Activated gamma-delta T cell (primary cell): ENCODE measurements around the gene DDX42.
"Not testable (repeated sequence)": the region's sequence is repeated elsewhere in the genome, so short reads cannot be mapped to it uniquely, and the experiment has no call there.

Source experiments
- DNase-seq: peaks from one replicate; lab custom pipeline; 2025; lab: John Stamatoyannopoulos, UW

DDX42 gene

DNA sequence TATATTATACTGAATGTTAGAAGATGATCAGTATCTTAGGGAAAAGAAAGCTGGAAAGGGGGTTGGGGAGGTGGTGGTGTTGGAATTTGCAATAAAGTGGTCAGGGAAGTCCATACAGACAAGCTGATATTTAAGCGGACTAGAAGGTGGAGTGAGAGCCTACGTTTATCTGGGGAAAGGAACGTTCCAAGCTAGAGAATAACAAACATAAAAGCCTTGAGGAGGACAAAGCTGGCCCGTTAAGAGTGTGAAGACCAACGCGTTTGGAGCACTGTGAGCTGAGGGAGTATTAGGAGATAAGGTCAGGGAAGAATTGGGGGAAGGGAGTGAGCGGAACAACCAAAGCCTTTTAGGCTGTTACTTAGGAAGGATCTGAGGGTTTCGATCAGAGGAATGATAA is 1.4 kb downstream of the DDX42 start:
- DNase-seq = no peak

DNA sequence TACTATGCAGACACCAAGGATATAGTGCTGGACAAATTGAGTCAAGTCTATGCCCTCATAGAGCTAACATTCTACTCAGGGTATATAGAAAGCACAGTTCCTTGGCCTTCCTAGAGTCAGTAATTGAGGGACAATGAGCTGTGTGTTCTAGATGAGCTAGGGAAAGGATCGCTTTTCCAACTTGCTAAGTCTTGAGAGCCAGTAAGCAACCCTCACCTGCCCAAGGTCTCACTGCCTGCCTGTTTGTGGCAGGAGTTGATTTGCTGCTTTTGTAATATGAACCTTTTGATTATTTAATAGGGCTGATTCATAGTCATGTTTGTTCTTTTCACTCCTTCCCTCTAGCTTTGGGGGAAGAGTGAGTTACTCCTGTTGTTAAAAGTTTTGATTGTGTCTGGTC is 6.5 kb downstream of the DDX42 start:
- no peak for DNase-seq

DNA sequence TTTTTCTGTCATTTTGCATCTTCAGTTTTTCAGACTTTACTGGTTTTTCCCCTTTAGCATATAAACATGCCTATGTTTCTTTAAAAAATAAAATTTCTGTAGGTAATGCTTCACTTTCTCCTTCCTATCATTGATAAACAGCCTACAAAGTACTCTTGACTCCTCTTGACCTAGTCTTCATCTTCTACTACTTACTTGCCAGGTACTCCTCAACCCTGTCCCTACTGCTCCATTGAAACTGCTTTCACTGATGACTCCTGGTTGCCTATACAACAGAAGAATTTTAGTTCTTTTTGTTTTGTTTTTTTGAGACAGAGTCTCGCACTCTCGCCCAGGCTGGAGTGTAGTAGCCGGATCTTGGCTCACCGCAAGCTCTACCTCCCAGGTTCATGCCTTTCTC is 7.0 kb downstream of the DDX42 start:
- DNase-seq = no peak

DNA sequence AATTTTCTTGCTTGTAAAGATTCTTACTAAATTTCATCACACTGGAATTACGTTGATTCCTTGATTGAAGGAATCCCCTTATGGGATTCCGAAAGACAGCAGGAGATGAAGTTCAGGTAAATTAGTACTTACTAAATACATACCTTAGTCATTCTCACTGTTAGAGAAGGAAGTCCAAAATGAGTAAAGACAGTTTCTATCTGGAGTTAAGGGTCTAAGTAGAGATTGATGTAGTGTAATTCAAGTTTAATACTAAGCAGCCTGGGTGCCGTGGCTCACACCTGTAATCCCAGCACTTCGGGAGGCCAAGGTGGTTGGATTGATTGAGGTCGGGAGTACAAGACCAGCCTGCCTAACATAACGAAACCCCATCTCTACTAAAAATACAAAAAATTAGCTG is 9.6 kb downstream of the DDX42 start:
- DNase-seq = no peak

DNA sequence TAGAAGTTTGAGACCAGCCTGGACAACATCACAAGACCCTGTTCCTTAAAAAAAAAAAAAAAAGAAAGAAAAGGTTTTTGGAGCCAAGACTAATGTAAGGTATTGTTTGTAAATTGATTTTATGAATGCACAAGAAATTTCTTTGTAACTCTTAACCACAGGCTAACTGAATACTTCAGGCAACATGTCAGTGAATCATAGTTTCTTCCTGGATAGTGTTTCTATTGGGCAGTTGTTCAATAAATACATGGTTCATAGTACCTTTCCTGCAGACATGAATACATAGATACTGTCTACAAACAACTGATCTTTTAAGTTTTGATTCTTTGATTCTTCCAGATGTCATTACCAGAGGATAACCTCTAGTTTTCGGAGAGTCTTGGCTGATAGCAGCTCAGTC is 11.6 kb downstream of the DDX42 start:
- no peak for DNase-seq

DNA sequence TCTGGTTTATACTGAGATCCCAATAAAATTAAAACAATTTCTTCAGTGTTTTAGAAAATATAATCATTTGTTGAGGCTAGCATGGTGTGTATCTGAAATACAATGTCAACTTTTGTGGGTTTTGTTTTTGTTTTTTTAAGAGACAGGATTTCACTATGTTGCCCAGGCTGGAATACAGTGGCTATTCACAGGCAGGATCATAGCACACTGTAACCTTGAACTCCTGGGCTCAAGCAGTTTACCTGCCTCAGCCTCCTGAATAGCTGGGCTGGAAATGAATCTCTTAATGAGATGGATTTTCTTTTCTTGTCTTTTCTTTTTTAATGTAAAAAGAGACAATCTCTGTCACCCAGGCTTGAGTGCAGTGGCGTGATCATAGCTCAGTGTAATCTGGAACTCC is 12.1 kb downstream of the DDX42 start:
- DNase-seq = no peak

DNA sequence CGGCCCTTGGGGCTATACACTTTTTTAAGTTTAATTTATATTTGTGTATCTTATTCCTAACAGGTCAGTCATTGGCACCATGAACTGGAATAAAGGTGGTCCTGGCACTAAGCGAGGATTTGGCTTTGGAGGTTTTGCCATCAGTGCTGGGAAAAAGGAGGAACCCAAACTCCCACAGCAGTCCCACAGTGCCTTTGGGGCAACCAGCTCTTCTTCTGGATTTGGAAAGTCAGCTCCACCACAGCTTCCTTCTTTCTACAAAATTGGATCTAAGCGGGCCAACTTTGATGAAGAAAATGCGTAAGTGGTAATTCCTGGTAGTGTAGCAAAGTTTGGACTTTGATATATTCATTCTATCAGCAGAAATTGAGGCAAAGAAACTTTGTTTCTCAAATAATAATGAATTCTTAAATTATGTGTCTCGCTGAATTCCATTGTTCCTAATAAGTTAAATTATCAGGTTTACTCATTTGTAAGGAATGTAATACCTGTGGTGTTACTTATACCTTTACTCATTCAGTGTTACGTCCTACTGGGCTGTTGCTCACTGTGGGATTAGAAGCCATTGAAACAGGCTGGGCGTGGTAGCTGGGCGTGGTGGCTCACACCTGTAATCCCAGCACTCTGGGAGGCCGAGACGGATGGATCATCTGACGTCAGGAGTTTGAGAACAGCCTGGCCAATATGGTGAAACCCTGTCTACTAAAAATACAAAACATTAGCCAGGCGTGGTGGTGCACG is 13.2 kb downstream of the DDX42 start:
- no peak for DNase-seq

DNA sequence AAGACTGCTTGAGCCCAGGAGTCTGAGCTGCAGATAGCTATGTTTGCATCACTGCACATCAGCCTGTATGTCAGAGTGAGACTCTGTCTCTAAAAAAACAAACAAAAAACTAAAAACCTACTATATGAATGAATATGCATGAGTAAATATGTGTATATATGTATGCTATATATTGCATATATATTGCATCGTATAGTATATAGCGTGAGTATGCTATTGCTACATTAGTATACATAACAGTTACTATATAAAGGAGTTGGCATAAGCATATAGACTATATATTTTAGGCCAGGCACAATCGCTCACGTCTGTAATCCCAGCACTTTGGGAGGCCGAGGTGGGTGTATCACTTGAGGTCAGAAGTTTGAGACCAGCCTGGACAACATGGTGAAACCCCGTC is 16.1 kb downstream of the DDX42 start:
- no peak for DNase-seq

DNA sequence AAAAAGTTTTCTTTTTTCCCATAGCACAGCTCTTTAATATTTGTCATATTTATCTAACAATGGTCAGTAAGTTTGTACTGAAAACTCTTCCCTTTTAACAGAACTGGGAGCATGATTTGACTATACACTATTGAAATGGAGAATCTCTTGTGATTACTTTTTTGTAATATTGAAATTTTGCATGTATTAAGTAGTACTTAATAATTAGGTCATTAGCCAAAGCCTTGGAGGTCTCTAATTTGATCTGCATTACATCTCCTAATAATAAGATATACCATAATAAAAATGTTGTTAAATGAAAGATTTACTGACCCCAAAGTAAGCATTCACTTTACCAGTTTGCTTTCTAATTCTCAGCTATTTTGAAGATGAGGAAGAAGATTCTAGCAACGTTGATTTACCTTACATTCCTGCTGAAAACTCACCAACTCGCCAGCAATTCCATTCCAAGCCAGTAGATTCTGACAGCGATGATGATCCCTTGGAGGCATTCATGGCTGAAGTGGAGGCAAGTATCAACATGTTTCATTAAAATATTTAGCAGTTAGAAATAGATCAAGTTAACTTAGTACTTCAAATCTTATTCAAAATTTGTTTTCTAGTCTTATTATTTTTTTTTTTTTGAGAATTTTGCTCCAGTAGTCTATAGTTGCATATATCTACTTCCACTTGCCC is 18.2 kb downstream of the DDX42 start:
- DNase-seq = no peak

DNA sequence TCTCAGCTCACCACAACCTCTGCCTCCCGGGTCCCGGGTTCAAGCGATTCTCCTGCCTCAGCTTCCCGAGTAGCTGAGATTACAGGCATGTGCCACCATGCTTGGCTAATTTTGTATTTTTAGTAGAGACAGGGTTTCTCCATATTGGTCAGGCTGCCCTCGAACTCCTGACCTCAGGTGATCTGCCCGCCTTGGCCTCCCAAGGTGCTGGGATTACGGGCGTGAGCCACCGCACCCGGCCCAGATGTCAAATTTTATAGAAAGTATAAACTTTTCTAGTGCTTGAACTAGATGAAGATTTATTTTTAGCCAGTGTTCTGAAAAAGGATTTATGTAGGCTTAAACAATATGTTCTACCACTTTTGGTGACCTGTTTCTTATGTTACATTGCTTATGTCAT is 22.4 kb downstream of the DDX42 start:
- DNase-seq = not testable (repeated sequence)

DNA sequence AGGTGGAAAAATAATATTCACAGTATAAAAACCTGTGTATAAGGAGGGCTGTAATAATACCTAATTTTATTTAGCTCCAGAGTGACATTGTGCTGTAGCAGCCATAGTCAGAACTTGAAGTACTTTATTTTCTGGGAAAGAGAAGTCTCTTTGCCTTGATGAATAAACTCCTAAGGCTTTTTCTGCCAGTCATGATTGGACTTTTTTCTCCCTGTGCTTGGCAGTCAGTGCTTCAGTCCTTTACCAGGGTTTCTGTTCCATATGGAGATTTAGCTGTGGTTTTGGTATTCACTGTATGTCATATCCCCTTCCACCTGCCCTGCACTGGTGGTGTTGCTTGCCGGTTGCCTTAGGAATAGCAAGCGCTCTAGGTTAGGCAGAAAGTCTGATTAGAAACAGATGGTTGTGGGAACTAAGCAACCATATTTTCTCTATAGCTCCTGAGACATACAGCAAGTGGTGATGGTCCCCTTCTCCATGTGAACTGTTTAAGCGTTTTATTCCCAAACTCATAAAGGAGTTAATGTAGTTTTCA is 24.7 kb downstream of the DDX42 start:
- no peak for DNase-seq

DNA sequence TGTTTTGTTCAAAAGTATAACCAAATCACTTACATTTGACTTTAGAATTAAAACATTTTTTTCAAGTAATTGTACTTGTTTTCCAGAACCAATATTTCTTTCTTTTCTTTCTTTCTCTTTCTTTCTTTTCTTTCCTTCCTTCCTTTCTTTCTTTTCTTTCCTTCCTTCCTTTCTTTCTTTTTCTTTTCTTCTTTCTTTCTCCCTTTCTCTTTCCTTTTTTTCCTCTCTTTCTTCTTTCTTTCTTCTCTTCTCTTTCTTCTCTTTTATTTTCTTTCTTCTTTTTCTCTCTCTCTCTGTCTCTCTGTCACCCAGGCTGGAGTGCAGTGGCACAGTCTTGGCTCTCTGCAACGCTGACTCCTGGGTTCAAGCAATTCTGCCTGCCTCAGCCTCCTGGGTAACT is 26.8 kb downstream of the DDX42 start:
- DNase-seq = no peak

DNA sequence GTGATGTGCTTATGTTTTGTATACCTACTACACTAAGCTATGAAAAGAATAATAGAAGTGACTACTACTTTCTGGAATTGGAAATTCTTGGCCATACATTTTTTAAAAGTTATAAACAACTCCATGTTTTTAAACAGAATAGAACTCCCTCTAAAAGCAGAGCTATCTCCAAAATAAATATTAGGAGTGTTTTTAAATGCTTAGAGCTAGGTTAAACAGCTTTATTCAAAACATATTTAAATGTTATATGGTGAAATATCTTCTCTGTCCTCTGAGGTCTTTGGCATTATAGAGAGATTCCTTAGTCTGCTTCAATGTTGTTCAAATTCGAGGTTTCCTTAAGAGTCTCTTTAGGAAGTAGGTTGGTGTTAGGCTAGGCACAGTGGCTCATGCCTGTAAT is 30.4 kb downstream of the DDX42 start:
- DNase-seq = no peak

DNA sequence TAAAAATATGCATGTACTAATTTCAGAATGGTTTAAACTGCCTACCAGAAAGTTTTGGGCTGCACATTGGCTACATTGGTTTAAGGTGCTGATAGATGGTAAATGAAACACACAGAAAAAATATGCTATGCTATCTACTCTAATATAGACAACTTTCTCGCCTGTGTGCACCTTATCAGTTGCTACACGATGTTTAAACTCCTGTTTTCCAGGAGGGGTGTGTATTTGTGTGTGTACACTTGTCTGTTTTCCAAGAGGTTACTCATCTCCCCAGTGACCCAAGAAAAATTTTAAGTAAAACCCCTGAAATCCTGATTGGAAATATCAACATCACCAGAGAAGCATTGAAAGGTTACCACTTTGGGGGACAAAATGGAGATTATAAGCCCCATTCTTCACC is 31.6 kb downstream of the DDX42 start:
- DNase-seq = no peak

DNA sequence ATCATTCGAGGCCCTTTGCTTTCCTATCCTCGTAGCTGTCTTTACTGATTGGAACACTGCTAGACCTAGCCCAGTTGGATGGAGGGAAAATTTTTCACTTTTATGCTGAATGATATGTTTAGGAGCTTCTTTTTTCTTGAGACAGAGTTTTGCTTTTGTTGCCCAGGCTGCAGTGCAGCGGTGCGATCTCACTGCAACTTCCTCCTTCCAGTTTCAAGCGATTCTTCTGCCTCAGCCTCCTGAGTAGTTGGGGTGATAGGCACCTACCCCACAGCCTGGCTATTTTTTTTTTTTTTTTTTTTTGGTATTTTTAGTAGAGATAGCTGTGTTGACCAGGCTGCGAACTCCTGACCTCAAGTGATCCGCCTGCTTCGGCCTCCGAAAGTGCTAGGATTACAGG is 36.0 kb downstream of the DDX42 start:
- DNase-seq = no peak

DNA sequence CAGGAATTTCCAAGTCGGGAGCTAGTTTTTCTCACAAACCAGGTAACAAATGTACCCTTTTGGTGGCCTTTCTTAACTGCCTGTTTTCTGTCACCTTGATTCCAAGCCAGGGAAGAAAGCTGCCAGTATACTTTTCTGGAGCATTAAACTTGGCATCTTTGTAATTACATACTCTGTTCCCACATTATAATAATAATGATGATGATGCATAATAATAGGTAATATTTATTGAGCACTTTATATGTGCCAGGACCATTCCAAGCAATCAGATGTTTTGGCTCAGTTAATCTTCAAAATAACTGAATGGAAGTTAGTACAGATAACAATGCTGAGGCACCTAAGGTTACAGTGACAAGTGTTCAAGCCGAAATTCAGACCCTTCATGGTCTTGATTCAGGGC is 42.2 kb downstream of the DDX42 start:
- no peak for DNase-seq

DNA sequence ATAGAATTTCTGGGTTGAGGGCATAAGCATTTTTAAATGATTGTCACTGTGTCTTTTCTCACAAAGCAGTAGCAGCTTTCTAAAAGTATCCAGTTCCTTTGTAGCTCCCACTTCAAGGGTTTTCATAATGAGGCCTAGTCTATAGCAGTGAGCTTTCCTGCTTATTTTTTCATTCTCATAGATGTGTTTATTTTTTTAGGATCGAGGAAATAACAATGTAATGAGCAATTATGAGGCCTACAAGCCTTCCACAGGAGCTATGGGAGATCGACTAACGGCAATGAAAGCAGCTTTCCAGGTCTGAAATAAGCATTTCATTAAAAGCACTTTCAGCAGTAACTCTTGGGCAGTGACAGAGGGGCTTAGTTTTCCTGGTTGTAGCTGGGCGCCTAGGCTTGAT is 42.7 kb downstream of the DDX42 start:
- DNase-seq = no peak

DNA sequence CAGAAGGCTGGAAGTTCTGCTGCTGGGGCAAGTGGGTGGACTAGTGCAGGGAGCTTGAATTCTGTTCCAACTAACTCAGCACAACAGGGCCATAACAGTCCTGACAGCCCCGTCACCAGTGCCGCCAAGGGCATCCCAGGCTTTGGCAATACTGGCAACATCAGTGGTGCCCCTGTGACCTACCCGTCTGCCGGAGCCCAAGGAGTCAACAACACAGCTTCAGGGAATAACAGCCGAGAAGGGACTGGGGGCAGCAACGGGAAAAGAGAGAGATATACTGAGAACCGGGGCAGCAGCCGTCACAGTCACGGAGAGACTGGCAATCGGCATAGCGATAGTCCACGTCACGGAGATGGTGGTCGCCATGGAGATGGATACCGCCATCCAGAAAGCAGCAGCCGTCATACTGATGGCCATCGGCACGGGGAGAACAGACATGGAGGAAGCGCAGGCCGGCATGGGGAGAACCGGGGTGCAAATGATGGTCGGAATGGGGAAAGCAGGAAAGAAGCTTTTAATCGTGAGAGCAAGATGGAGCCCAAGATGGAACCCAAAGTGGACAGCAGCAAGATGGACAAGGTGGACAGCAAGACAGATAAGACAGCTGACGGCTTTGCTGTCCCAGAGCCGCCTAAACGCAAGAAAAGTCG is 43.9 kb downstream of the DDX42 start:
- no peak for DNase-seq

DNA sequence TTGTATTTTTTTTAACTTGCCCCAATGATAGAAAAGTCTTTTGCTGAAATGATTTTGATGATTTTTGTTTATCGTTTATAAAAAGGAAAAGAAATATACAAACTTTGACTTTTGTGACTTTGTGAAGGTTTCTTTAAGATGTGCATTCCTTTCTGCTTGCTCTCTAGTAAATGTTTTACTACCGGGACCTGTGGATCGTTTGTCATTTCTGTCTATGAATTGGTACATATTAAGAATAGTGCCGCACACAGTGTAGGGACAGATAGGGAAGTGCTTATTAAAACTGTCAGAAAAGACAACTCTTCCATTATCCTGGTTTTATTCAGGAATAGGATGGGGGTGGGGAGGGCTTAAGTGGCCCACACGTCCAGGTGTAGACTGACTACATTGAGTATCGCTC is 45.2 kb downstream of the DDX42 start:
- no peak for DNase-seq

DNA sequence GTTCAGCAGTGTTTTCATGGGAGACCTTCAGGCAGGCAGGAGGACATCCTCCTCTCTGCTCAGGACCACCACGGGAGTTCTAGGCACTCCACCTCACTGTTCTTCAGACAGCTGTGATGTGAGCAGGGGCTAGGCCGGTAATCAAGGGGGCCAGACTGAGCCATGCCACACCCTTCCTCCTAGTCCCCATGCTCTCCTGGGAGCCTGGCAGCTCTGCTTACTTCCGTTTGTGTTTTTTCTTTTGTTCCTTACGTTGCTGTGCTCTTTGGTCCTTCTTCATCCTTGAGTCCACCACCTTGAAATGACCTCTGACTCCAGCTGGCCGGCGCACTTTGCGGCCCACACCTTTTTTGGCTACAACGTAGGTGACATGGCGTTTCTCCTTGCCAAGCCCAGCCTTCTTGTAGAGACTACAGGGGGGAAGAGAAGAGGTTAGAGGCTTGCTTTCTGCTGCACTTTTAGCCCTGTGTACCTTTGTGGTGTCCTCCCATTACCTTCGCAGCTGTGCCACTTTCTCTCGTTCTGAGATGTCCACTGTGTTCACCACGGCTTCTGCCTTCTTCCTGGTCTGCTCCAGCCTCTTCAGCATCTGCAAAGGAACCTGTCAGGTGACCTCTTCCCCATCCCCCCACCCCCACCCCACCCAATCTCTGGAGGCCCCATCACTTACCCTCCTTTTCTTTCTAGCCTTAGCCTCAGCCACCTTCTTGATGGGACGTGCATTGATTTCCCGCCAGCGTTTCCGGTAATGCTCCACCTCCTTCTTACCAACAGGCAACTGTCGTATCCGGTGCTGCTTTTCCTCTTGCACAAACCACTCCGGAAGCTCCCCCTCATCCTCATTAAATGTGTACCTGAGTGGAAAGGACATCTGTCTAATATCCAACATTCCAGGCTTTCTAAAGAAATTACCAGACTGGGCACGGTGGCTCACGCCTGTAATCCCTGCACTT is 45.9 kb downstream of the DDX42 start:
- DNase-seq = no peak

DNA sequence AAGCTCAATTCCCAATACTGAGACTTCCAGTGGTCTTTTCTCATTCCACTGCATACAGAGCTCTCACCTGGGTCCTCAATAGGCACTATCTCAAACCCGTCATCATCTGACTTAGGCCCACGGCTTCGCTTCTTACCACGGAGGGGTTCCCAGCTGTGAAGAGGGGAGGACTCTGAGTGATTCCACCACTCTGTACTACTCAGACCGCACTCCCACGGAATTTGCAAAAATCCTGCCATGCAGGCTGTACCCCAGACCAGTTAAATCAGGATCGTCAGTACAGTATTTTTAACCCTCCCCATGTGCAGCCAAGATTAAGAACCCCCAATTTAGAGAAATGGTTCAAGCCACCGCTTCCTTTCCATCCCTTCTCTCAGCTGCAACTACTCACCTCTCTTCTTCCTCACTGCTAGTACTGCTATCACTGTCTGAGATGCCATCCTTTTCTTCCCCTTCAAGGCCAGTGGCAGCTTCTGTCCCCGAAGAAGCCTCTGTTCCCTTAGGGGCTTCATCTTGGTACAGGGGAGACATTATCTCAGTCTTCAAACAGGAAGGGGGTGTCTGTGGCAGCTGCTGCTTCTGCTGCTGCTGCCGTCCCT is 47.1 kb downstream of the DDX42 start:
- DNase-seq = no peak

DNA sequence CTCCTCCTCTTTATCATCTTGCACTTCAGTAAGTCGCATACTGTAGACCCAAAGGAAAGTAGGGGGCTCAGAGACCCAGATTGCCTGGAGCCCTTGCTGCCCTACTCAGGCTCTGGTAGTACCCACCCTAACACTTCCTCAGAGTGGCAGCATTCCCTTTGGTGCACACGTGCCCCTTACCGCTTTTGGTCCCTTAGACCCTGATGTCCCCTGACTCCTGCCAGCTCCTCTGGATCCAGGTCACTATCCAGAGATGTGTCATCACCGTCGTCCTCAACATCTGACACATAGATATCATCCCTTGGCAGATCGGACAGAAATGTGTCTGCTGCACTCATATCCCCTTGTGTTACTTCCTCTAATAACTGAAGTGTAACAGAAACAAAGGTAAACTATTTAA is 47.8 kb downstream of the DDX42 start:
- no peak for DNase-seq
